ENCODE data around the gene CCDC33.

The CCDC33 gene

GRCh38 chr15:74235962-74236361, at the start of gene CCDC33:
CCDC33 (plus strand) TSS chr15:74236326; CDS start chr15:74236720, 394 bp downstream.
- no peak for DNase-seq (ENCODE audit: low read depth in 2 of 2)

DNA sequence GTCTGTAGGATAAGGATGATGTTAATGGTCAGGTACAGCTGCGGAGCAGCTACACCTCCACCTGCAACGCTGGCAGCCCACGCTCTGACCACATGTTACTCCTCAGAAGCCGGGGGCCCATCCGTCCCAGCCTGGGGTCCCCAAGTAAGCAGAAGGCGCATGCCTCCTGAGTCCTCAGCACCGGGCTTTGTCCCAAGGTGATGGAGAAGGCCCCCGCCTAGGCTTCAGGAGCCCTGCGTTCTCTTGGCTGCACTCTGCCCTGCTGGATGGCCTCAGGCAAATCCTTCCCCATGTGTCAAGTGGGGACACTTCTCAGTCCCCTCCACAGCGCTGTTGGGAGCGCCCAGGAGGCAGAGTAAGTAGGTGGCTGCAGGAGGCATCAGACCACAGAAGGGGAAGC, 47.9 kb upstream of the CCDC33 start:
- DNase-seq (ENCODE audit: low read depth in 2 of 2), result no peak

DNA sequence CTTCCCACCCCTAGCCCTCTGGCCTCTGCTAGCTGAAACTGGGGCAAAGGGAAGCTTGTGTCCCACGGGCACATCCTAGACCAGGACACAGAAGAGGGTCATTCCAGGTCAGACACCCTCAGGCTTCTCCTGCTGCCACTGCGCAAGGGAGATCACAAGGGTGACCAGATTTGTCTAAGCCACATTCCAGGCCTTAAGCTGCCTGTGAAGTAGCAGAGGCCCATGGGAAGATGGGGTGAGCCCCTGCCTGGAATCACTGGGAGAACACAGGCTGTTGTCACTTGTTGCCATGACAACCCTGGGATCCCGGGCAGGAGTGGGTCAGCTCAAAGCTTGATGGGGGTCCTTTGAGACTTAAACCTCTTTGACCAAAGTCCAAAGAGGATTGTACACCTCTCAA, 44.3 kb upstream of the CCDC33 start:
- DNase-seq (ENCODE audit: low read depth in 2 of 2), result no peak

DNA sequence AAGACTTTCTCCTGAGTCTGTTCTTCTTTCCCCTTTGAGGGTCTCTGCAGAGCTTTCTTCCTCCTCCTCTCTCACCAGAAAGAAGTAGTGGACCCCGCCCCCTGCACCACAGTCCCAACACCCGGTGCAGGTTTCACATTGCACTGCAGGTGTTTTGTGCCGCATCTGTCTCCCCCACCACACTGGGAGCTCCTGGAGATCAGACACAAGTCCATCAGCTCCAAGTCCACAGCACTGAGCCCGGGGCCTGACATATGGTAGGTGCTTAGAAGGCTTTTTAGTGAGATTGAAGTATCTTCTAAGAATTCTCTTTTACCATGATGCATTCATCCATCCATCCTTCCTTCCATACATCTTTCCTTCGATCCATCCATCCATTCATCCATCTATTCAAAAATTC, 43.4 kb upstream of the CCDC33 start:
- no peak for DNase-seq (ENCODE audit: low read depth in 2 of 2)

DNA sequence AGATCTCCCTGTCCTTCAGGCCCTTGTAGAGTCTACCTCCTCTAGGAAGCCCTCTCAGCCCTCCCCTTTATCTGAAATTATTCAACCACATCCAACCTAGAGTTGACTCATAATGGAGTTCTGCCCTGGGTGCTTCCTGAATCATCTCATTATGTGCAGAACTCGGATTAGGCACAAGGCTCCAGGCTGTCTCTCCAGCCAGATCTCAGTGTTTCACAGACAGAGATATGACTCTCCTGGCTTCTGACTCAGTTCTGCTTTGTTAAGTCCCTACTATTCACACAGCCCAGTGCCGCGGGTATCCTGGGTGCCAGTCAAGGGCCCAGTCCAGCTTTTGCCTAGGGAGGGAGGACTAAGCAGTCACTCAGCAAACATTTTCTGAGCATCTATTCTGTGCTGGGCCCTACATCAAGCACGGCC, 42.8 kb upstream of the CCDC33 start:
- DNase-seq (ENCODE audit: low read depth in 2 of 2), result no peak

DNA sequence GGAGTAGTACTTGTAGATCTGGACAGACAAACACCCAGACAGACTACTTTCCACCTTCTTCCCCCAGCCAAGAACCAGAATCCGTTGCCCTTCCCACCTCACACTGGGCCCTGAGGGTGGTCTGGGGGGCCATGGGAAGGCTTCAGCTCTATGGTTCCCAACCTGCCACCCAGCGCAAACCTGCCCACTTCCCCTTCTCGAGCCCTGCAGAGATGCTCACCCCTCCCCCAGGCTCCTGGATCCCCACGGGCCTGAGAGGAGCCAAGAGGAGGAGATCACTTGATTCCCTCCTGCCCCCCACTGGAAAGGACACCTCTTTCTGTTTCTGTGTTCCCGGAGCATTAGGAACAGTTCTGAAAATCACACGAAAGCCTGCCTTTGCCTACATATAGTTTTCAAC, 42.2 kb upstream of the CCDC33 start:
- DNase-seq (ENCODE audit: low read depth in 2 of 2), result no peak

GRCh38 chr15:74194572-74195559, 41.3 kb upstream of the CCDC33 start:
- no peak for DNase-seq (ENCODE audit: low read depth in 2 of 2)

DNA sequence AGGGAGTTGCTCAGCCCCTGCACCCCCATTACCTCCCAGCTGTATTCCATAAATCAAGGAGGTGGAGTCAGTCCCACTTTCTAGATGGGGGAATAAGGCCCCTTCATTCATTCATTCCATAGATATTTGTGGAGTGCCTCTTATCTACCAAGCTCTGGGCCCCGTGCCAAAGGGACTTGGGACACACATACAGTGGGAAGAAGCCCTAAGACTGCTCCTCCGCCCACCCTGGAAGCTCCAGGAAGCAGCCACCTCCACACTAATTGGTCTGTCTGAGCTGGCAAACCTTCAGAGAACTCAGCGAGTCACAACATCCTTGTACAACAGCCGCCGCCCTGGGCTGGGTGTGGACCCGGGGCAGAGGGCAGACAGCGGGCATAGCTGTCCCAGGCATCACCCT, 40.0 kb upstream of the CCDC33 start:
- no peak for DNase-seq (ENCODE audit: low read depth in 2 of 2)

DNA sequence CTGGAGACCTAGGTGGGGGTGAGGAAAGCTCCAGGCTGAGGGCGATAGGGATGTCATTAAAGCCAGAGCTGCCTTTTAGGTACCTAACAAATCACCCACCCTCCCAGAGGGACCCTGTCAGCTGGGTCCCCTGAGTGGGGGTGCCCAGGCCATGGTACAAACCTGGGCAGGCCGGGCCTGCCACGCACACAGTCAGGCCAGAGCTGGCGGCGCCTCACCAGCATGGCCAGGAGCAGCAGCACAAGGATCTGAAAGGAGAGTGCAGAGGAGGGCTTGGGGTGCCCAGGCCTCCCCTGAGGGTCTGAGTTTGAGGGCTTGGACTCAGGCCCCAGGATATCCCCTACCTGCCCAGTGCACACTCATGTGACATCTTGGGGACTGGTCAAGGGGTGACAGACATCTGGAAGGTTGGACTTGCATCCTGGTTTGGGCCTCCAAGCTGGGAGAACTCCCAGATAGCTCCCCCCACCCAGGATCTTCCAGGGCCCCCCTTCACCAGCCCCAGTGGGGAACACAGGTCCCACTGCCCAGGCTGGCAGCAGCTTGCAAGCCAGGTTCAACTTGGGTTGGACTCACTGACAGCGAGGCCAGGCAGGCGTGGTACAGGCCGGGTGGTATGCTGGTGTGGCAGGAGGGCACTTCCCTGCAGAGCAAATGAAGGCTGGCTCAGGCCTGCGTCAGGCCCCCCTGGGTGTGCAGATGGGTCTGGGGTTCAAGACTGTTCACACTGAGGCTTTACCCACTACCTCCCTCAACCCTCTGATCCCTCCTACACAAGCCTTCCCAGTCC, 38.8 kb upstream of the CCDC33 start:
- no peak for DNase-seq (ENCODE audit: low read depth in 2 of 2)

DNA sequence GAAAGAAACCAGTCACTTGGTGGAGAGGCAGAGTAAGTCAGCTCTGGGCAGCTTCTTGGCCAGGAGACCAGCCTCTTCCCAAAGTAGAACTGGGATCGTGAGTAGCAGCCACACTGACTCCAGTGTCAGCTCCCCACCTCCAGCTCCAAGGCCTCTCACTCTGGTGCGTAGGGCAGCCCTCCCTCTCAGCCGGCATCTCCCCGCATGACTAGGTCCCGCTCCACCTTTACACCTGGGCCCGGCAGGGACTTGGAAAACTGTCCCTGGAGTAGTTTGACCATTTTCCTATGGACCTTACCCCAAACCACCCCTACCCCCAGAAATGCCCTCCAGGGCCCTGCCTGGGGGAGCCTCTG, 36.9 kb upstream of the CCDC33 start:
- no peak for DNase-seq (ENCODE audit: low read depth in 2 of 2)

DNA sequence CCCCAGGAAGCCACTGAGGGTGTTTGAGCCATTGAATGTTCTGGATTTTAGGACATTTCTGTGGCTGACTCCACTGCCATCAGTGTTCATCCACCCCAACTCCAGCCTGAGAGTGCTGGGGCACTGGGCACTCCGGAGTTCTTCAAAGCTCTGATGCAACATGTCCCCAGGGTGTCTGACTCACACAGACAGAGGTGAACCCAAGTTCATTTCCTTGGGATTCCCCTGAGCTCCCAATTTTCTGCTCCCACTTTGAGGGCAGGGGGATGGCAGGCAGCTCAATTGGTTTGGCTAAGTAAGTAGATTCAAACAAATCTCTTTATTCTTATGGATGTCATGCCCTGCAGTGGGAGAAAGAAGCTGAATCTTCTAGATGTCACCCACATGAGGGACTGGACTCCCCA, 35.7 kb upstream of the CCDC33 start:
- DNase-seq (ENCODE audit: low read depth in 2 of 2), result no peak

DNA sequence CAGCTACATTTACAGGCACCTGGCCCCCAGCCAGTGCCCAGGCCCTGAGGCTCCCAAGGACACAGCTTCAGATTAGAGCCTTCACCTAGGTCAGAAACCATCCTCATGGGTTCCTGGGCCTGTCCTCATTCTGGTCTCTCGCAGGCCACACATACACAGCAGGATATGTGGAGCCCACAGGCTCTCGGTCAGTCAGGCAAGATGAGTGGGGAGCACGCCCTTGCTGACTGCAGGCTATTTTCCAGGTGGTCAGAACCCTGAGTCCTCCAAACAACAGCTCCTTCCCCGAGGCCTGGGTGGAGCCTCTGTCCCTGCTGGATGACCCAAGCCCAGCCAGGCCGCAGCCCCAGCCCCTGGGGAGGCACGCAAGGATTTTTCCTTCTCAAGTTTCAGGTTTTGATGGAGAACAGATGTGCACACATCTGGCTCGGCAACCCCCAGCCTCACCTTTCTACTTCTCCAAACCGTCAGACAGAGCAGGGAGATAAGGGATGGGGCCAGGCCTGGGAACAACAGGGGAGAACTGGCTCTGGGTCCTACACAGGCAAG, 35.2 kb upstream of the CCDC33 start:
- no peak for DNase-seq (ENCODE audit: low read depth in 2 of 2)

DNA sequence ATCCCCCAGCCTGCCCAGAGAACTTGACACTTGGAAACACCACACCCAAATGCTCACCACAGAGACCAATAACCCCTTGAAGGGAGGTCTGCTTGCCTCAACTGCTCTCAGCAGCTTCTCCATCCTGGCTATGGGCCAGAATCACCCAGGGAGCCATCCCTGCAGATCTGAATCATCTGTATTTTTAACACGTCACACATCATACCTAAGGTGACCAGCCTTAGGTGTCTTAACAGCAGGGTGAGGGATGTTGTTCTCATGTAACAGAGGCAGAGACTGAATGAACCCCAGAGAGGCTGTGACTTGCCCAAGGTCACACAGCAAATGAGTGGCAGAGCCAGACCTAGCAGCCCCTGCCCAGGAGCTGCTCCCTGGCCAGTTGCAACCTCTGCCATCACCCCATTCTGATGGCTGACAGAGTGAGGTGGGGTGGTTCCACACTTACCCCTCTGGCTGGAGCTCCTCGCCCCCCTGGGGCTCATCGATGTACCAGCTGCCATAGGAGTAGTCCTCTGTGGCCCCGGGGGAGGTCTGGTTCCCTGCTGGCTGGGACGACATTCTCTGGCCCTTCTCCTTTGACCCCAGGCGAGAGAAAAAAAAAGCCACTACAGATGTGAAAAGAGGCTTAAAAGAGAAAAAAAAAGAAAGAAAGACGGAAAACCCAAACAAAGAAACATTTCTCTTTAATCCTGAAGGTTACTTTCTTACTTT, 34.3 kb upstream of the CCDC33 start:
- no peak for DNase-seq (ENCODE audit: low read depth in 2 of 2)

DNA sequence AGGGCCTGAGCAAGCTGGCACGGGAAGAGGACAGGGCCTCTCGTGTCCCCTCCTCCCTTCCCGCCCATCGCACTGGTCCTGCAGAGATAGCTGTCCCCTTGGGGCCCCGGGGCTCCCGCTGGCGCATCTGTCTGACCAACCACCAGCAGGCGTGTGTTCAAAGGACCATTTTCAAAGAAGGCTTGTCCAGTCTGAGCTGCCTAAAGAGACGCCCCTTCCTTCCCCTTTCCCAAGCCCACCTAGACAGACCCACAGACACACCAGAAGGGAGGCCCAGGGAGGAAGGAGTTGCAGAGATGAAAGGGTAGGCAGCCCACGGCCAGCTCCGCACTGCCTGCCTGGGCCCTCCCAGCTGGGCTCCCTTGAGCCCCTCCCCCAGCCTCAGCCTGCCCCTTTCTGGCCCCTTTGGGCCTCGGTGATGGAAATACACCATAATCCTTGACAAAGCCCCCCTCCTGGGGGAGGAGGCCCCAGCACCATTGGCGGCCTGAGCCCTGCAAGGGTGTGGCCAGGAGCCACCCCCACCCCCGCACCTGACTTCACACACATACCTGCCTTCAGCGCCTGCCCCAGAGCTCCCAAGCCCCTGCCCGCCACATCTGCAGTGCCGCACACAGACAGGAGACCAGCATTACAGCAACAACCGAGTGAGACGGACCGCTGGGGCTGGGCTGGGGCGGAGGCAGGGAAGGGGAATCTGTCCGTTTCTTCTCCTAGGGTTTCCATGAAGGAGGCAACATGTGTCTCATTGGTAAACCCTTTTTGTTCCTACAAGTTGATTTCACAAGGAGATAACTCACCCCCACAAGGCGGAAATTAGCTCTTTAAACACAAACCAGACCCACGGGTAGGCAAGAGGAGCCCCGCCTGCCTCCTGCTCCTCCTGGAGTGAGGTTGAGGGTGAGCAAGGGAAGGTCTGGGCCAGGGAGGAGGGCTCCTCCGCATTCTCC, 33.4 kb upstream of the CCDC33 start, which contains the start of gene STRA6:
STRA6 (minus strand) TSS at position 336 of the 950 bp plus-strand sequence. CDS start 520 bp downstream, outside the sequence.
- no peak for DNase-seq (ENCODE audit: low read depth in 2 of 2)

DNA sequence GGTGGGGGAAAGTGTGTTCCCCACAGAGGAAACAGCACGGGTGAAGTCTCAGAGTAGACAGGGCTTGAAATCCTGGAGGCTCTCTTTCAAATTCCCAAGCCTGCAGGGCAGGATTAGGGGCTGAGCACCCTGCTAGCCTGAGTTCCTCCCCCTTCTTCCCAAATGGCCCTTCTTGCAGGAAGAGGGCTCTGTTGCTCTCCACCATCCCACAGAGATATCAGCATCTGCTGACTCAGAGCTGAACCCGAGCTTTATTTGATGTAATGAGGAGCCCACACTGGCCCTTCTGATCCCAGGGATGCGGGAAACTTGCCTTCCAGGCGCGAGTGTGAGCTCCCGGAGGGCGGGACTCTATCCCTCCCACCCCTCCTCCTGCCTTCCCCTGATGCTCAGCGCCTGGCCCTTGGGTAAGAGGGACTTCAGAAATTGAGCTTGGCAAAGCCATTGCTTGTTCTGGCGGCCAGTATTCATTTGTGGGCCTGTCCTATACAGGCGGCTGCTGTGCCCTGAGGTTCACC, 32.2 kb upstream of the CCDC33 start:
- no peak for DNase-seq (ENCODE audit: low read depth in 2 of 2)

DNA sequence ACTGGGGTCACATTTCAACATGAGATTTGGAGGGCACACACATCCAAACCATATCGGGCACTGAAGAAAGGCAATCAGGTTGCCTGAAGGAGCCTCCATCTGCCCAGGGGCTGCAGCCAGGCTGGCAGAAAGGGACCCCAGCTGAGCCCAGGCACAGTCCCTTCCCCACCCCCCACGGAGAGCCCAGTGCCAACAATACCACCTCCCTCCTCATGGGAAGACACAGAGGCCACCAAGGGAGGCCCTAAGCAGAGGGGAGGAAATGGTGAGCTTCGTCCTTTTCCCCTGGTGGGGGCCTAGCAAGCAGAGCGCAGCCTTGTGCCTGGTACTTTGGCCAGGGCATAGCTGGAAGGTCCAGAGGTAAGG, 30.6 kb upstream of the CCDC33 start:
- DNase-seq (ENCODE audit: low read depth in 2 of 2), result no peak

- DNase-seq (ENCODE audit: low read depth in 2 of 2), result no peak
Observed at GRCh38 chr15:74206801-74207281, 29.3 kb upstream of the CCDC33 start.

- no peak for DNase-seq (ENCODE audit: low read depth in 2 of 2)
Observed at GRCh38 chr15:74207652-74208440, 28.3 kb upstream of the CCDC33 start.

DNA sequence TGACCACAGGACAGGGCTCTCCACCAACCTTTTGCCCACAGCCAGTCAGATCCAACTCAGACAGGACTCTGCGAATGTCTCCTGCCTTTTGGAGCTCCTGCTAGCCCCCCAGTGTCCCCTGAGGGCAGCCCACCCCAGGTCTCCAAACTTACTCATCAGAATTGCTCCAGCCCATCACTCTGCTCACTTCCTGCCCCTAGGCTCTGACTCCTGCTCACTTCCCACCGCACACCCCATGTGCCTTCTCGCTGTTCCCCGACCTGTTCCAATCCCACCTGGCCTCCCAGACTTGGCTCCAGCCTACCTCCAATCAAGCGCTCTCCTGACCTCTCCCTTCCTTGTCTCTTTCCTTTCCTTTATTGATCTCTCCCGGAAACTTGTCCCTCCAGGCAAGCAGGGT, 27.6 kb upstream of the CCDC33 start:
- DNase-seq (ENCODE audit: low read depth in 2 of 2), result no peak

Measured in stimulated activated CD4-positive, alpha-beta T cell treated with anti-CD3 and anti-CD28 coated beads, Interleukin-15, amount 100 ng/mL, for 48 hours (primary cell).